Caco-2 (cell line): ENCODE data around the gene ACTL10. TPM values are rescaled to one million over a fixed set of nuclear protein-coding genes. Genes with fewer than 3 reads are reported as not detected.
A peak's percentile ranks its signal among the peaks of the same experiment; 100 is the strongest.

Source experiments
- BruUV-seq: library from RNA; stranded (reverse); fragments of 400-500 nt; replicated peaks from 2 replicates; lab custom pipeline; 2021; lab: Mats Ljungman, UMichigan
- CTCF ChIA-PET: fragments of 300-600 bp; sonication (Branson Sonifier 250); formaldehyde crosslinking; loops from one replicate; lab custom pipeline; 2022; ENCODE audit warnings: antibody characterized with exemption; lab: Charles Lee
- POLR2A ChIA-PET: fragments of 300-600 bp; sonication (Branson Sonifier 250); formaldehyde crosslinking; loops from one replicate; lab custom pipeline; 2022; ENCODE audit warnings: antibody characterized with exemption; lab: Charles Lee
- DNase-seq, 2 experiments: peaks; one replicate each; pipeline versions ENCODE4 v3.0.0 to v3.0.0-alpha.2; 2020 to 2022
- H3K27me3 ChIP-seq: replicated peaks from 2 replicates; pipeline ENCODE4 v1.6.0; 2011; ENCODE audit warnings: low read length; ENCODE audit not compliant: control insufficient read depth, insufficient read depth
- H3K36me3 ChIP-seq: 2 replicates; pipeline ENCODE4 v1.5.1; 2011; ENCODE audit warnings: low read length; ENCODE audit not compliant: control insufficient read depth, insufficient read depth
- H3K4me1 ChIP-seq: fragments of 250-450 bp; sonication (Bioruptor Pico); 2 replicates; pipeline ENCODE4 v1.5.1; 2020; ENCODE audit warnings: mild to moderate bottlenecking
- H3K4me3 ChIP-seq: 2 replicates; pipeline ENCODE4 v1.5.1; 2011; ENCODE audit warnings: low read depth, mild to moderate bottlenecking, control low read depth, low read length
- H3K9me3 ChIP-seq: fragments of 250-450 bp; sonication (Bioruptor Pico); 2 replicates; pipeline ENCODE4 v1.5.1; 2020; ENCODE audit warnings: mild to moderate bottlenecking, moderate library complexity
- H3K27ac Mint-ChIP-seq: one replicate; pipeline ENCODE4 v1.8.0; 2022; ENCODE audit warnings: mixed read lengths; ENCODE audit not compliant: unreplicated experiment
- H3K27me3 Mint-ChIP-seq: one replicate; pipeline ENCODE4 v1.8.0; 2022; ENCODE audit warnings: mixed read lengths; ENCODE audit not compliant: insufficient read depth, unreplicated experiment
- H3K36me3 Mint-ChIP-seq: one replicate; pipeline ENCODE4 v1.8.0; 2022; ENCODE audit warnings: mild to moderate bottlenecking, mixed read lengths; ENCODE audit not compliant: insufficient read depth, unreplicated experiment
- H3K4me1 Mint-ChIP-seq: one replicate; pipeline ENCODE4 v1.8.0; 2022; ENCODE audit warnings: low read depth, mixed read lengths; ENCODE audit not compliant: unreplicated experiment
- H3K4me3 Mint-ChIP-seq: one replicate; pipeline ENCODE4 v1.8.0; 2022; ENCODE audit warnings: mild to moderate bottlenecking, moderate library complexity, mixed read lengths; ENCODE audit not compliant: unreplicated experiment
- H3K9me3 Mint-ChIP-seq: one replicate; pipeline ENCODE4 v1.8.0; 2022; ENCODE audit warnings: mixed read lengths; ENCODE audit not compliant: unreplicated experiment
- CTCF ChIP-seq, 2 experiments: fragments of 200-600 bp in 1 of 2; IDR thresholded peaks; 1 replicate in 1 of 2; 2 replicates in 1 of 2; pipeline versions ENCODE4 v1.5.1 to v1.8.0; 2011 to 2022; ENCODE audit warnings: antibody characterized with exemption in 1 of 2, control low read depth in 1 of 2, inconsistent platforms in 1 of 2, low read depth in 1 of 2, low read length in 1 of 2, mild to moderate bottlenecking in 1 of 2, moderate library complexity in 1 of 2; ENCODE audit not compliant: insufficient read depth in 1 of 2, severe bottlenecking in 1 of 2, unreplicated experiment in 1 of 2
- intact Hi-C: fragments of 100-400 bp; cut with micrococcal nuclease; formaldehyde crosslinking; loops from one replicate; pipeline ENCODE4 v1.10.0; 2022; ENCODE audit not compliant: unreplicated experiment
- total RNA-seq: library from RNA; stranded (reverse); gene quantifications from 2 replicates; pipeline ENCODE4 v1.2.3, GENCODE V29; 2022

The ACTL10 gene
- total RNA-seq, 1 experiment from 2014 or later: 3.4 TPM

- peaks cover 25% of the 10 kb centered on the region for H3K9me3 ChIP-seq
- H3K36me3 ChIP-seq: no peaks in the 10 kb centered on the region
- no peak for TF ChIP-seq CTCF (IDR thresholded peaks at IDR 0.05; ENCODE audit: insufficient read depth in 1 of 2, low read depth in 1 of 2, low read length in 1 of 2, severe bottlenecking in 1 of 2, unreplicated experiment in 1 of 2)
- H3K4me3 ChIP-seq: no peak overlapping the region
- Mint-ChIP-seq H3K4me3 (no peak overlapping the region), H3K9me3 (peaks cover 38% of the 10 kb centered on the region), H3K27ac (peak overlapping the region; percentile 49), H3K4me1 (no peaks in the 10 kb centered on the region), H3K27me3 (no peaks in the 10 kb centered on the region), H3K36me3 (peaks cover 20% of the 10 kb centered on the region)
- no TSS peak for BruUV-seq
- CTCF ChIA-PET: no interaction called here
- intact Hi-C loops: no loop called here
- H3K27me3 ChIP-seq: no peaks in the 10 kb centered on the region
- POLR2A ChIA-PET: no interaction called here
- no peaks in the 10 kb centered on the region for H3K4me1 ChIP-seq
- DNase-seq: no peak
Measured at GRCh38 chr20:33701629-33702450, 35.1 kb downstream of the ACTL10 start.

- H3K4me1 Mint-ChIP-seq: no peaks in the 10 kb centered on the region
- CTCF ChIA-PET: no interaction called here
Measured at GRCh38 chr20:33702861-33703260, 36.1 kb downstream of the ACTL10 start.

More at GRCh38 chr20:33702861-33703260, 36.1 kb downstream of the ACTL10 start:
- Histone ChIP-seq H3K9me3 (peaks cover 25% of the 10 kb centered on the region), H3K36me3 (no peaks in the 10 kb centered on the region), H3K27me3 (no peaks in the 10 kb centered on the region), H3K4me1 (no peaks in the 10 kb centered on the region), H3K4me3 (no peak overlapping the region)
- BruUV-seq: no TSS peak
- DNase-seq: no peak
- intact Hi-C loops: no loop called here
- POLR2A ChIA-PET: no interaction called here
- H3K36me3 Mint-ChIP-seq: peaks cover 26% of the 10 kb centered on the region
- H3K4me3 Mint-ChIP-seq: no peak overlapping the region
- no peaks in the 10 kb centered on the region for H3K27me3 Mint-ChIP-seq
- H3K27ac Mint-ChIP-seq: no peak overlapping the region
- TF ChIP-seq CTCF (IDR thresholded peaks at IDR 0.05; ENCODE audit: insufficient read depth in 1 of 2, low read depth in 1 of 2, low read length in 1 of 2, severe bottlenecking in 1 of 2, unreplicated experiment in 1 of 2): no peak
- peaks cover 29% of the 10 kb centered on the region for H3K9me3 Mint-ChIP-seq
